Retinal pigment epithelial cell (primary cell): ENCODE data around the gene OR5D16.

Source experiments
- DNase-seq: peaks from one replicate; pipeline ENCODE4 v3.0.0-alpha.2; 2010; ENCODE audit warnings: low read depth
- H3K4me3 ChIP-seq: 2 replicates; pipeline ENCODE4 v1.5.1; 2011; ENCODE audit warnings: mild to moderate bottlenecking, low read length, control low read depth, moderate library complexity
- TF ChIP-seq, protein P1 (sequence below): conservative IDR thresholded peaks from 2 replicates; pipeline ENCODE4 v1.5.1; 2011; ENCODE audit warnings: low read depth, low read length, control low read depth, inconsistent platforms

Gene OR5D16

DNA sequence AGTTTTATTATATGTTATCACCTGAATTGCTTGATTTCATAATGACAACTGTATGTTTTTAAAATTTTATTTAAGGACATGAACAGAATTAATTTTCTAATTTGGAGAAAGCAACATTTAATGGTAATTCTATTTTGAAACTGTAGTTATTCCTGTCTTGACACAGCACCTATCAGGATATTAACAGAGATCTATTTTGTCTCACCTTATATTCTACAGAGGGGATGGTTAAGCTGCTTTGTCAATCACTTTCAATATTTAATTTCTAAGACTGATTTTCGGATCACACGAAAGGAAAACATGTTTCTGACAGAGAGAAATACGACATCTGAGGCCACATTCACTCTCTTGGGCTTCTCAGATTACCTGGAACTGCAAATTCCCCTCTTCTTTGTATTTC lies at the start of gene OR5D16:
Gene OR5D16, plus strand, starts transcription at position 301 of the 400 bp plus-strand sequence. Its CDS starts 0 bp downstream, at position 301.
- TF ChIP-seq, protein P1, sequence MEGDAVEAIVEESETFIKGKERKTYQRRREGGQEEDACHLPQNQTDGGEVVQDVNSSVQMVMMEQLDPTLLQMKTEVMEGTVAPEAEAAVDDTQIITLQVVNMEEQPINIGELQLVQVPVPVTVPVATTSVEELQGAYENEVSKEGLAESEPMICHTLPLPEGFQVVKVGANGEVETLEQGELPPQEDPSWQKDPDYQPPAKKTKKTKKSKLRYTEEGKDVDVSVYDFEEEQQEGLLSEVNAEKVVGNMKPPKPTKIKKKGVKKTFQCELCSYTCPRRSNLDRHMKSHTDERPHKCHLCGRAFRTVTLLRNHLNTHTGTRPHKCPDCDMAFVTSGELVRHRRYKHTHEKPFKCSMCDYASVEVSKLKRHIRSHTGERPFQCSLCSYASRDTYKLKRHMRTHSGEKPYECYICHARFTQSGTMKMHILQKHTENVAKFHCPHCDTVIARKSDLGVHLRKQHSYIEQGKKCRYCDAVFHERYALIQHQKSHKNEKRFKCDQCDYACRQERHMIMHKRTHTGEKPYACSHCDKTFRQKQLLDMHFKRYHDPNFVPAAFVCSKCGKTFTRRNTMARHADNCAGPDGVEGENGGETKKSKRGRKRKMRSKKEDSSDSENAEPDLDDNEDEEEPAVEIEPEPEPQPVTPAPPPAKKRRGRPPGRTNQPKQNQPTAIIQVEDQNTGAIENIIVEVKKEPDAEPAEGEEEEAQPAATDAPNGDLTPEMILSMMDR = no peak
- H3K4me3 ChIP-seq = no peak within 1 kb of the TSS
- no peak for DNase-seq

DNA sequence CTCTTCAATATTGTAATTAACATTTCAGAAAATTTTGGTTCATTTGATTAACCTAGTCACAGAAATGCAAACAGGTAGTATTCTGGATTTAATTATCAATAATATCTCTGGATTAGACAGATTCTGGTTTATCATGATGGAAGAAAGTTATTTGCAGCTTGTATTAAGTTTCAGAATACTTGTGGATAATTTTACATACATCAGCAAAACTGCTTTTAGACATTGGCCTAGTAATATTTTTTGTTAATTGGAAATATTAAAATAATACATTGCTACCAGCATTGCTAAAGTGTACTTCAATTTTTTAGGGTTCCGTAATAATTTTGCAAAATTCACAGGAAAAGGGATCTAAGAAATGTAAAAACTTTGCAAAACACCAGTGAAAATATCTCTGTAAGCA lies 46.9 kb upstream of the OR5D16 start:
- TF ChIP-seq, protein P1 = no peak
- no peak overlapping the region for H3K4me3 ChIP-seq
- DNase-seq = no peak

DNA sequence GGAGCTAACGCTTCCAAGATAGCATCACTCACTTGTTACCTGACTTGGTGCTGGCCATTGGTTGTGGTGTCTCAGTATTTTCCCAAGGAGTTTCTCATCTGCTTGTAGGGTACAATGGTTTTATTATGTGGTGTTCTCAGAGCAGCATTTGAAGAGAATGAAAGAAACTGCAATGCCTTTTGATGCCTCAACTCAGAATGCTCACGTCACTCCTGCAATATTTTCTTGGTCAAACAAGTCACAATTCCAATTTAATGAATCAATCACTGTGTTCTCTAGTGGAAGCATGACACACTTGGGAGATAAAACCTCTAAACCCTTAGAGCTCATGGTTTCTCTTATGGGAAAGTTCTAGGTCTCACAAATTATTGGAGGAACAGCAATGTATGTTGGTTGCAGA lies 45.2 kb upstream of the OR5D16 start:
- TF ChIP-seq, protein P1 = no peak
- no peak overlapping the region for H3K4me3 ChIP-seq
- DNase-seq = no peak

DNA sequence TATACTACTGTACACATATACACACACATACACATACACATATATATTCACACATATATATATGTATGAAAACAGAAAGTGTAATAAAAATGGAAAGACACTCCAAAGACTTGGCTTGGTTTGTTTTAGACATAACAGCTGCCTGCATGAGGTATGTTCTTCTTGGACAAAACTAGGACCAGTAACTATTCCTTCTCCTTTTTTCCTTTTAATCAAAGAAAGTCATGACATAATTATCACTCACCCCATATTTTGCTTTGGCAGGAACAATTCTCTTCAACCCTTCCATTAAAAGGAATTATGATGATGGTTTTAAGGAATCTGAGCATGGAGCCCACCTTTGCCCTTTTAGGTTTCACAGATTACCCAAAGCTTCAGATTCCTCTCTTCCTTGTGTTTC lies 43.3 kb upstream of the OR5D16 start, which contains the start of gene OR5D14:
Gene OR5D14, plus strand, starts transcription at position 301 of the 400 bp plus-strand sequence. Its CDS starts 0 bp downstream, at position 301.
- no peak within 1 kb of the TSS for H3K4me3 ChIP-seq
- no peak for DNase-seq
- TF ChIP-seq, protein P1 = no peak

DNA sequence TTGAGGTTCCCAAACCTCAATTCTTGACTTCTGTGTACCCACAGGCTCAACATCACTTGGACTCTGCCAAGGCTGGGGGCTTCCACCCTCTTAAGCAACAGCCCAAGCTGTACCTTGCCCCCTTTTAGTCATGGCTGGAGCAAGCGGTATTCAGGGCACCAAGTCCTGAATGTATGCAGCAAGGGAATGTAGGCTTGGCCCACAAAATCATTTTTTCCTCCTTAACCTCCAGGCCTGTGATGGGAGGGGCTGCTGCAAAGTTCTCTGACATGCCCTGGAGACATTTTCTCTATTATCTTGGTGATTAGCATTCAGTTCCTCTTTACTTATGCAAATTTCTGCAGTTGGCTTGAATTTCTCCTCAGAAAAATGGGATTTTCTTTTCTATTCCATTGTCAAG lies 32.3 kb upstream of the OR5D16 start:
- TF ChIP-seq, protein P1 = no peak
- H3K4me3 ChIP-seq = no peak overlapping the region
- DNase-seq = no peak

DNA sequence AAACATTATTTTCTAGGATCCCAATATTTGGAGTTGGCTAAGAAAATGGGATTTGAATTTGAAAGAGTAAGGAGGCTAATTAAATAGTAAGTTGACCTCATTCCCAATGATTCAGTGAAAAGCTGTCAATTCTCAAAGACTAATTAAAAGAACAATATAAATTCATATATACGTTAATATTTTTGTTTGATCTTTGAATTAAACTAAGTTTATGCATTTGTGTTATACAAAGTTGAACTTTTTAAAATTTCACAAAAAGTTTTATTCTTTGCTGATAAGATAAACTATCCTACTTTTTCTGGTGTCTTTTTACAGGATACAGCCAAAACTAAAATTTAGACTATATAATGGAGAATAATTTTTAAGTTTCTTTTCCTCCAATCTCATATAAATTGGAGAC lies 27.5 kb upstream of the OR5D16 start, which contains the start of gene OR5L1:
Gene OR5L1, plus strand, starts transcription at position 301 of the 400 bp plus-strand sequence. CDS start 100 bp downstream, outside the sequence.
- TF ChIP-seq, protein P1 = no peak
- H3K4me3 ChIP-seq = no peak within 1 kb of the TSS
- DNase-seq = no peak

DNA sequence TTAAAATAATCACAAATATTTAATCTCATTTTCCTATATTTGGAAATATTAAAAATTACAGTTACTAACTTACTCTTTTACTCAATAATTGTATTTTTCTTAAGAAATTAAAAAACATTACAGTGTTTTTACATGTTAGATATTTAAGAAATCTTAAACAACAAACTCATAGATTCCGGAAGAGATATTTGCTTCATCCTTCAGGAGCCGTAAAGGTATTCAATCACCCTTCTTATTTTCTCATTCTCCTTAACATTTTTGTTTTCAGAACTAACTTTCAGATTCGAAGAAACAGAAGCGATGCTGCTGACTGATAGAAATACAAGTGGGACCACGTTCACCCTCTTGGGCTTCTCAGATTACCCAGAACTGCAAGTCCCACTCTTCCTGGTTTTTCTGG lies 19.2 kb upstream of the OR5D16 start, which contains the start of gene OR5D18:
Gene OR5D18, plus strand, starts transcription at position 301 of the 400 bp plus-strand sequence. Its CDS starts 0 bp downstream, at position 301.
- H3K4me3 ChIP-seq = no peak within 1 kb of the TSS
- TF ChIP-seq, protein P1 = no peak
- no peak for DNase-seq
